Kasumi-1 (cell line): ENCODE results near the gene MITF.

Experiments used
- DNase-seq, 2 experiments: peaks; one replicate each; lab custom pipeline; 2025; lab: John Stamatoyannopoulos, UW

Gene MITF

GRCh38 chr3:69755795-69756194 is 16.5 kb downstream of the MITF start:
- no peak for DNase-seq

GRCh38 chr3:69761896-69762767 is 22.9 kb downstream of the MITF start:
- no peak for DNase-seq

GRCh38 chr3:69762768-69763229 is 23.5 kb downstream of the MITF start:
- DNase-seq, result no peak

- no peak for DNase-seq
These were observed 24.2 kb downstream of the MITF start for GRCh38 chr3:69763458-69763857.

GRCh38 chr3:69764121-69764741 is 25.0 kb downstream of the MITF start:
- peak; percentile 70 to 71 for DNase-seq

GRCh38 chr3:69764861-69765260 is 25.6 kb downstream of the MITF start:
- DNase-seq, result no peak

- DNase-seq, result no peak
These were observed 27.4 kb downstream of the MITF start for GRCh38 chr3:69766638-69767037.

- DNase-seq, result no peak
These were observed 28.3 kb downstream of the MITF start for GRCh38 chr3:69767571-69767970.

- DNase-seq, result no peak
These were observed 29.2 kb downstream of the MITF start for GRCh38 chr3:69768438-69768837.

GRCh38 chr3:69770219-69770618 is 31.0 kb downstream of the MITF start:
- no peak for DNase-seq

- no peak for DNase-seq
These were observed 31.8 kb downstream of the MITF start for GRCh38 chr3:69770976-69771634.

- DNase-seq, result no peak
These were observed 33.0 kb downstream of the MITF start for GRCh38 chr3:69772152-69772867.

- DNase-seq, result no peak
These were observed 34.8 kb downstream of the MITF start for GRCh38 chr3:69774029-69774428.

- DNase-seq, result no peak
These were observed 36.5 kb downstream of the MITF start for GRCh38 chr3:69775751-69776150.

GRCh38 chr3:69776289-69776688 is 37.0 kb downstream of the MITF start:
- no peak for DNase-seq

- peak; percentile 9 for DNase-seq
These were observed 37.8 kb downstream of the MITF start for GRCh38 chr3:69776920-69777581.

GRCh38 chr3:69777582-69777967 is 38.3 kb downstream of the MITF start:
- DNase-seq, result no peak

- DNase-seq, result no peak
These were observed 42.3 kb downstream of the MITF start for GRCh38 chr3:69781593-69781992.

- no peak for DNase-seq
These were observed 45.8 kb downstream of the MITF start for GRCh38 chr3:69784954-69785514.

- DNase-seq, result no peak
These were observed 46.6 kb downstream of the MITF start for GRCh38 chr3:69785769-69786320.

GRCh38 chr3:69786854-69787253 is 47.6 kb downstream of the MITF start:
- DNase-seq, result no peak
